ENCODE results near the gene FAM3D. TPM values are rescaled to one million over a fixed set of nuclear protein-coding genes. Genes with fewer than 3 reads are reported as not detected.
"Not testable (repeated sequence)": the region's sequence is repeated elsewhere in the genome, so short reads cannot be mapped to it uniquely, and the experiment has no call there.

The FAM3D gene
- total RNA-seq, 1 donor from 2014 or later, result not detected

DNA sequence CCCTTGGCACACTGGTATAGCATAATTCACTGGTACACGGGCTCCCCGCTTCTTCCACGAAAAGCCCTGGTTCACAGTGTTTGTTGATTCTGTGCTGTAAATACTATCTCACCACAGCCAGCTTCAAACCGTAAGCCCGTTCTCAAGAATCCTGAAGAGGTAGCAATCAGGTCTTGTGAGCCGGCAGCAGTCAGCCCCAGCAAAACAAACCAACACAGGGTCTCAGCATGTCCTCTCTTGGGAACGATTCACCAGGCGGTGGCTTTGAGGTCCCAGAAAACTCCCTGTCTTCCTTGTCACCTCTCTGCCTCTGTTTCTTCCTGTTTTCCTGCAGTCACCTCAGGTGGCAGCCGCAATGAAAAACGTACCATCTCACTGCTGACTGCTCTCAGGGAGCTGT lies 19.1 kb upstream of the FAM3D start:
- intact Hi-C loops (cut with micrococcal nuclease), result no loop called here

DNA sequence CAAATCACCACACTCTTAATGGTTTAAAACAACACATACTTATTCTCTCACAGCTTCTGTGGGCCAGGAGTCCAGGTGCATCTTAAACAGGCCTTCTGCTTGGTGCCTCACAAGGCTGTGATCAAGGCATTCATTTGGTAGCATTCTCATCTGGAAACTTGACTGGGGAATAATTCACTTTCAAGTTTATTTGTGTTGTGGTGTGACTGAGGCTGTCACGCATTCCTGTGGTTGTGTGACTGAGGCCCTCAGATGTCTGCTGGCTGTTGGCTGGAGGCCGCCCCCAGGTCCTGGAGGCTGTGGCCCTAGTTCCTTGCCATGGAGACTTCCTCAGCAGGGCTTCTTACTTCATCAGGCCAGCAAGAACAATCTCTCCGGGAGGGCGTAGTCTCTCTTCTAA lies 16.9 kb upstream of the FAM3D start:
- intact Hi-C loops (cut with micrococcal nuclease), result no loop called here

DNA sequence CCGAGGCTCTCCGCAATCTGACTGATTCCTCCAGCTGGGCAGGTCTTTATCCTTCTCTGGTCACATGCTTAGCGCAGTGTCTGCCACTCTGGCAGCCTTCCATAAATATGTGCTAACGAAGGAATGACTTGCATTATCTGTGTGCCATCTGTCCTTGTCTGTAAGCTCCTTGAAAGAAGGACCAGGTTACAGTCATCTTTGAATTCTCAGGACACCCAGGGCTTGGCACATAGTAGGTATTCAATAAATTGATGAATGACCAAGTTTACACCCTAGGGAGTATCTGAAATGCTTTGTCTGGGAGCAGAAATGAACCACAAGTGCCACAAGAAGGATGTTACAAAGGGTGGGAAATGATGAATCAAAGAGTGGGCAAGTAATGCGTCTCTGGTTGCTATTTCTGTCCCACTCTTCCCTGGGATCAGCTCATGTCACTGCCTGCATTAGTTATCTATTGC lies 16.5 kb upstream of the FAM3D start:
- intact Hi-C loops (cut with micrococcal nuclease), result no loop called here

DNA sequence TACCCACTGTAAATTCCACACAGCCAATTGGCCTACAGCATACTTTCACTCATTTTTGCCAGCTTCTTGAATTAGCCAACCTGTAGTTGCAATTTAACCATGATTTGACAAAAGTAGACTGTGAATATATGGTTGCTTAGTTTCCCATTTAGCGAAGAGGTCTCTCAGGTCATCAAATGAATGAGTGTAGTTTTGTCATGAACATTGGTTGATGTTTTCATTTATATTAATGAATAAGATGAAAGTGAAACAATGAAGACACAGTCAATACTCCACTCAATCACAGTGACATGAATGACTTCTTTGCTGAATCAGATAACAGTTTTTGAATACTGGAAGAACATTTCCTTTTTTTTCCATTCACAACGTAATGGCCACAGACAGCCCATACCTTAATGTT lies 15.3 kb upstream of the FAM3D start:
- intact Hi-C loops (cut with micrococcal nuclease), result no loop called here

DNA sequence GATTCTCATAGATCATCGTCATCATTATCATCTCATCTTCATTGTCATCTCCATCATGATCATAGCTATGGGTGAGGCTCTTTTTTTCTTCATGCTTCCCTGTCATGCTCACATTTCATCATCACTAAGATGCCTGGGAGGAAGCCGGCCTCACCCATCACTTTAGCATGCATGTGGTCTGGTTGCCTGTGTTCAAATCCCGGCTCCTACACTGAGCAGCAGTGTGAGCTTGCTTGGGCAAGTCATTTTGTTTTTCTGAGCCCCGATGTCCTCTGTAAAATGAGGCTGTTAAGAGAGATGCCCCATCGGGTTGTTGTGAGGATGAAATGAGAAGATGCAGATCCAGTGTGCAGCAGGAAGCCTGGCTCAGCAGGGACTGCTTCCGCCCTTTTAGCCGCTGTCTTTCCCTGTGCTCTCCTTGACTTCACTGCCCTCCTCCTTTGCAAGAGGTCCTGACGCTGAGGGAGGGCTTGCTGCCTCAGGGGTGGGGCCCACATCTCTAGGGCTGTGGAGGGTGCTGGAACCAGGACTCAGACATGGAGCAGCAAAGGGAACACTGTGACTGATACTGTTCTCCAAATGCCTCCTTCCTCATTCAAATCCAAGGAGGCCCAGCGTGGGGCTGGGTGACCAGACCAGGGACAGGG lies 14.4 kb upstream of the FAM3D start:
- intact Hi-C loops (cut with micrococcal nuclease), result no loop called here

DNA sequence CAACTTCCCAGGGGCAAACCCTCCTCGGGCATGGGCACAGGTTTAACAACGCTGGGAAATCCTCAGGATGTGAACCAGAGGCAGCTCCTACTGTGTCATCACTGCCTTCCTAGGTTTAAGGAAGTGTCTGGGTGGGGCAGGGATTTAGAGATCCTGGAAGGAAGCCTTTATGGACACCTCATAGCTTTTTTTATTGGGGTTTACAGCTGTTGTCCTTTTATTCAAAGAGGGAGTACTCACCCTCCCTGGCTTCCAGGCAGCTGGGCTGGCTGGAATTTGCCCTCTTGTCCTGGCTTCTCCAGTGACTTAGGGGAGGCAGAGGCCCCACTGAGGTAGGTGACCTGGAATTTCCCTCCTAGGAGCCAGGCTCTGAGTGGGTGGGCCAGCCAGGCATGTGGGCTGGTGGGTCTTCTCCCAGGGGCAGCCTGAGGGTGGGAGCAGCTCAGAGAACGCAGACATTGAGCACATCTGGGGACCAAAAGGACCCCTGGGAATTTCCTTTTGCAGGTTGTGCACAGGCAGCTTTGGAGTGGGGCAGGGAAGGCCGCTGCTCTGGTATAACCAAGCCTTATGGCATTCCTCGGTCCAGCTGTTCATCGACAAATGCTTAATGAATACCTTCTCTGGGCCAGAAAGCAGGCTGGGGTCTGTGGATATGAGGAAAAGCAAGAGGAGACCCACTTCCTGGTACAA lies 13.5 kb upstream of the FAM3D start:
- intact Hi-C loops (cut with micrococcal nuclease), result no loop called here

DNA sequence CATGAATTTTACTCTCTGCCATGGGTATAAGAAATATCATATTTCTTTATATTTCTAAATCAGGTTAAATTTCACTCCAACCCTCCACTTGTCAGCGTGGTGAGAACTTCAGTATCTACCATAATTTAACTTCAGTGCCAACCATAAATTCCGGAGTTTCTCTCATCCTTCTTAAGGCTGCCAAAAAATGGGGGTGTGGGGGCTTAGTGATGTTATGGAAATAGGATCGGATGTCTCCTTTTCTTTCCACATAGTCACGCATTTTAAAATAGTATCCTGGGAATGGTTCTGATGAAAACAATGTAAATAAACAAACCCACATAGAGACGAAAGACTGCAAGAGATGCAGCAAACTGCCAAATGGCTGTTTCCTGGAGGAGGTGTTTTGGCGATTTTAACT lies 12.9 kb upstream of the FAM3D start:
- intact Hi-C loops (cut with micrococcal nuclease), result no loop called here

DNA sequence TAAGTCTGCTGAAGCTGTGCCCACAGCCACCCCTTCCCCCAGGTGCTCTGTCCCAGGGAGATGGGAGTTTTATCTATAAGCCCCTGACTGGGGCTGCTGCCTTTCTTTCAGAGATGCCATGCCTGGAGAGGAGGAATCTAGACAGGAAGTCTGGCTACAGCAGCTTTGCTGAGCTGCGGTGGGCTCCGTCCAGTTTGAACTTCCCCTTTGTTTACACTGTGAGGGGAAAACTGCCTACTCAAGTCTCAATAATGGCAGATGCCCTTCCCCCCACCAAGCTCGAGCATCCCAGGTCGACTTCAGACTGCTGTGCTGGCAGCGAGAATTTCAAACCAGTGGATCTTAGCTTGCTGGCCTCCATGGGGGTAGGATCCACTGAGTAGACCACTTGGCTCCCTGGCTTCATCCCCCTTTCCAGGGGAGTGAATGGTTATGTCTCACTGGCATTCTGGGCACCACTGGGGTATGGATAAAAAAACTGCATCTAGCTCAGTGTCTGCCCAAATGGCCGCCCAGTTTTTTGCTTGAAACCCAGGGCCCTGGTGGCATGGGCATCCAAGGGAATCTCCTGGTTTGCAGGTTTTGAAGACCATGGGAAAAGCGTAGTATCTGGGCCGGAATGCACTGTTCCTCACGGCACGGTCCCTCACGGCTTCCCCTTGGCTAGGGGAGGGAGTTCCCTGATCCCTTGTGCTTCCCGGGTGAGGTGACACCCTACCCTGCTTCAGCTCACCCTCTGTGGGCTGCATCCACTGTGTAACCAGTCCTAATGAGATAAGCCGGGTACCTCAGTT lies 11.8 kb upstream of the FAM3D start:
- intact Hi-C loops (cut with micrococcal nuclease), result not testable (repeated sequence)

DNA sequence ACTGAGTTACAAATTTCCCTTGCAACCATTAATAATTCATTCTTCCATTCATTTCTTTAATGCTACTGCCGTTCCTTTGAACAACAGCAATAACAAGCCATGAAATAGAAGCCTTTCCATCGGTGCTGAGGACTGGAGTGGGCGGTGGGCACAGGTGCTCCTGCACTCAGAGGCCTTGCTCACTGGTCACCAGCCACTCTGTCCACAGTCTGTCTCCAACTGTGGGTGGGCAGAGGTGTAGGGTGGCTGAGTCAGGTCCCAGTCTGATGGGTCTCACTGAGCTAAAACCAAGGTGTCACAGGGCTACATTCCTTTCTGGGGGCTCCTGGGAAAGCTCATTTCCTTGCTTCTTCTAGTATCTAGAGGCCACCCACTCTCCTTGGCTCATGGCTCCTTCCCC lies 6.3 kb upstream of the FAM3D start:
- intact Hi-C loops (cut with micrococcal nuclease), result no loop called here

DNA sequence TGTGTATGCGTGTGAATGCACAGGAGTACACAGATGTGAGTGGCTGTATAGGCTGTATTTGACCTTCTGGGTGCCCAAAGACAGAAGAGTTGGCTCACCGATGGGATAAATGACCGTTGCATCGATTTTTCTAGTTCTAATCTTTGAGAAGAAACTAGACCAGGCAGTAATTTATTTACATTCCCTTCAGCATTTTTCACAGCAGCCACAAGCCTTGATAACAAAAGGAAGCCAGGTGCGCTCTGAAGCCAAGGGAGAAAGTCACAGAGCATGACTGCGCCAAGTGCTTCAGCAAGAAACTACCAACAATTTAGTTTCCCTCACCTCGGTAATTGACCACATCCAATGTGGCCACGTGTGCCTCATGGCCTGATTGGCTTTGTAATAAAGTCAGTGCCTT lies 5.9 kb upstream of the FAM3D start:
- intact Hi-C loops (cut with micrococcal nuclease), result no loop called here

DNA sequence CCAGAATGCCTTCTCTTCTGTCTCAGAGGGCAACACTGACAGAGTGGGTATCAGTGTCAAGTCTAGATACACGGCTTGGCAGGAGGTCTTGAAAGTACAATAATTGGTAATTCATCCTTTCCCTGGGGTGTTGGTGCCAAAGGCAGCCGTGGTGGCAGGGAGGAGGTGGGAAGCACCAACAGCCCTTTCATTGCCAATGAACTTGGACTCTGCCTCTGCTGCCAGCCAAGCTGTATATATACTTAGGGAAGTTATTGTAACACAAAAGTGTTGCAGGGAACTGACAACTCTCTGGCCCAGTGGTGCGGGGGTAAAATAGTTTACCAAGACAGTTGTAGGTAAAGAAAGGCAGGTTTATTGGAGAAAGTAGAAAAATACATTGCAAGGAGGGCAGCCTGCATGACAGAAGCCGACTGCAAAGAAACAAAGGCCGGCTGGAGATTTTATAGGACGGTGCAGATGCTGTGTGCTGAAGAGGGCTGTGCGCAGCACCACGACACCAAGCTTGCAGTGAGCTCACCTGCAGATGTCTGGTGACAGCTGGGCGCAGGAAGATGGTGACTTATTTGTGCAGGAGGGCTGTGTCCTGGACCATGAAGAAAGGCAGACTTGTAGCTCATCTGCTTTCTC lies 4.0 kb upstream of the FAM3D start:
- intact Hi-C loops (cut with micrococcal nuclease), result no loop called here

DNA sequence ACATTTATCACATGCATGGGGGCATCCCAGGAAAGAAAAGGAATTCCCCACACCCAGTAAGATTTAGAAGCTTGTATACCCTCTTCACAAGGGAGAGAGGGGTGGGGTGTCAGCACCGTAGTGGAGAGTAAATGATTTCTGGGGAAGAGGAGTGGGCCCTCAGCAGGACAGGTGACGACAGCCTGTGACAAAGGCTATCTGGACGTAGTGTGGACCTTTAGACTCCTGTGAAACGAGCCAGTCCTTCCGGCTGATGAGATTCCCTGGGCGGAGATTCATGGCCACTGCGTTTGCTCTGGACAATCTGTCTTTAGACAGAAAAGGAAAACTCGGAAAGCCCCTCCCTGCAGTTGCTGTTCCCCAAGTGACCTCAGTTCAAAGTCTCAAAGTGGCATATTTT lies 1.7 kb upstream of the FAM3D start:
- intact Hi-C loops (cut with micrococcal nuclease), result no loop called here

DNA sequence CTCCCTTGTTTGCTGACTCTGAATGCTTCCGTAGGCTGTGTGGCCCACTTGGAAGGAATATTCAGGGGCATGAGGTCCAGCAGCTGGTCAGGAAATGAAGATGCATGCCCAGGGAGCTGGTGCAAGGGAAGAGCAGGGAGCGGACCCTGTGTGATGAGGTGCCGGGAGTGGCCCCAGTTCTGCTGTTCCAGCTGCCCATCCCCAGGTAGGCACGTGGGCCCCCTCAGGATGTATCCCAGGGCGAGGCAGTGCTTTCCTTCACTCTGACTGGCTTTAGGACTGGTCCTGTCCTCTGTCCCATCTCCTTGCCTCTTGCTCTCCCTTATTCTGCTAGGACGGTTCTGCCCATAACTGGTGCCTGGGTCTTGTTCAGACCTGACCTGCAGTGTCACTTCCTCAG lies 1.1 kb upstream of the FAM3D start:
- intact Hi-C loops (cut with micrococcal nuclease), result no loop called here

DNA sequence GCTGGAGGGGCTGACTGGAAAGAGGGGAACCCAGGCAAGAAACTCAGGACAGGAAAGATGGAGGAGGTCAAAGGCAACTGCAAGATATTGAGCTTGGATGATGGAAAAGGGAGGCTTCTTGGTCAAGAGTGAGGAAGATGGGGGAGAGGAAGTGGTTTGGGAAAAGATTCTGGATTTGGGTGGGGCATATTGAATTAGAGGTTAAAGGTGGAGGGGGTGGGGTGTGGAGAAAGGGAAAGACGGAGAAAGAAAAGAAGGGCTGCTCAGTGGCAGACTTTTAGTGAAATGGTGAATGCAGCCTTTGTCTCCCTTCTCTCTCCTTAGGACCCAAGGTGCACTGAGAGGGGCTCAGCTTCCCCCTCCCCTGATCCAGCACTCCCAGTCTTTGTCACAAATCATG lies 655 bp upstream of the FAM3D start:
- intact Hi-C loops (cut with micrococcal nuclease), result no loop called here

DNA sequence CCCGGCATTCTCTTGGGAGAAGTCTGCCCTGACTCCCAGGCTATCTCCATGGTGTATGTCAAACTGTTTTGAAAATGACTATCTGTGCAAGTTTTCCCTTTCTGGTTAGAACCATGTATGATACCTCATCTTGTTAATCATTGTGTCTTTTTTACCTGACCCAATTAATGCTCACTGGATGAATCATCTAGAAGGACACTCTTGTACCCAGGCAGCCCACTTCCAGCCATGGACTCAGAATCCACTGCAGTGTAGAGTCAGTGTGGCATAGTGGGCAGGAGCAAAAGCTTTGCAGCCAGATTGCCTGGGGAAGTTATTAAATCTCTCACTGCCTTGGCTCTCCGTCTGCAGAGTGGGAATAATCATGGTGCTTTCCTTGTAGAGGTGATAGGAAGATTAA lies 1.2 kb downstream of the FAM3D start:
- intact Hi-C loops (cut with micrococcal nuclease), result no loop called here

DNA sequence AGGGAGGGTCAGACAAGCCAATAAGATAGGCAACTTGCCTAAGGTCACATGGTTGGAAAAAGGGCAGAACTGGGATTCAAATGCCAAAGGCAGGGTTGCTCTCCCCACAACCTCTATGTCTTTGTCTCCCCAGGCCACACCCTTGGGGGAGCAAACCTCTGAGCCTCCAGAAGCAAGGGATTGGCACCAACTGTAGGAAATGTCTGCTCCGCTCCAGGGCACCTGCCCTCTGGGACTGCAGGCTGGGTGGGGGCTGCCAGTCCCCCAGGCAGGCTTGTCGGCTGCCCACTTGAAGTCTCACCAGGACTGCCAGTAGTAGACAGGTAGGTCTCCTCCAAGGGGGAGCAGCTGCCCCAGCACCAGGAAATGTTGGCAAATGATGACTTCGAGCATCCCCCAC lies 2.0 kb downstream of the FAM3D start:
- intact Hi-C loops (cut with micrococcal nuclease), result no loop called here

DNA sequence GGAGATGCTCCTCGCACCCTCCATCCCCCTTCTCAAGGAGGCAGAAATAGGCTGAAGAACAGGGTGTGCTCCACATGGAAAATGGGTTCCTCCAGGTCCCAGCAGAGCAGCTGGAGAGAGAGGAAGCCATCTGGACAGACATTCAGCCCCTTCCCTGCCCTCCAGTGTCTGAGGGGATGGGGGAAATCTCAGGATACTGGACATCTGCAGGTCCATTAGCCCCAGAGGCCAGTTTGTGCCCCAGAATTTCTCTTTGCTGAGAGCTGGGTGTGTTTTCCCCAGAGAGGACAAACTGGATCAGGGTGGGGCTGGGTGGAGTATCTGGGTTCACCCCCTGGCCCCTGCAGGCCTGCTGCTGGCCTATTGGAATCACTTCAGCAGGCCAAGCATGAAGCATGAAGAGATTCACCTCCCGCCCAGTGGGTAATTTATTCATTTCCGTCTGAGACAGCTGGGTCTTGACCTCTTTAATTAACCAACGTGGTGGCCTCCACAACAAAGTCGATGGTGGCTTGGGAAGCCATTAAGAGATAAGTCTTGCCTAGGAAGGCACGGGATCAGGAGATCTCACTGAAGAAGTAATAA lies 4.6 kb downstream of the FAM3D start:
- intact Hi-C loops (cut with micrococcal nuclease), result no loop called here

DNA sequence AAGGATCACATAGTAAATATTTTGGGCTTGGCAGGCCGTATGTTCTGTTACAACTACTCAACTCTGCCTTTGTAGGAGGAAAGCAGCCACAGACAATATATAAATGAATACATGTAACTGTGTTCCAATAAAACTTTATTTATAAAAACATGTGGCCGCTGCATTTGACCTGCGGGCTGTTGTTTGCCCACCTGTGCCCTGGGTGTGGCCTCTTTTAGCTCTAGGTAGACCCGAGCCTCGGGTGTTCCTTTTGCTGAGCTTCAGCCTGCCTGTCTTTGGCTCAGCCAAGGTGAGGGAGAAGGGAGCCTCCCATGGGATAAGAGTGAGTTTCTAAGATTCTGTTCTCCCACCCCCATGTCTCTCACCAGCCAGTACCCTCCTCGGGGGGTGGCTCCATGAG lies 5.6 kb downstream of the FAM3D start:
- intact Hi-C loops (cut with micrococcal nuclease), result no loop called here

DNA sequence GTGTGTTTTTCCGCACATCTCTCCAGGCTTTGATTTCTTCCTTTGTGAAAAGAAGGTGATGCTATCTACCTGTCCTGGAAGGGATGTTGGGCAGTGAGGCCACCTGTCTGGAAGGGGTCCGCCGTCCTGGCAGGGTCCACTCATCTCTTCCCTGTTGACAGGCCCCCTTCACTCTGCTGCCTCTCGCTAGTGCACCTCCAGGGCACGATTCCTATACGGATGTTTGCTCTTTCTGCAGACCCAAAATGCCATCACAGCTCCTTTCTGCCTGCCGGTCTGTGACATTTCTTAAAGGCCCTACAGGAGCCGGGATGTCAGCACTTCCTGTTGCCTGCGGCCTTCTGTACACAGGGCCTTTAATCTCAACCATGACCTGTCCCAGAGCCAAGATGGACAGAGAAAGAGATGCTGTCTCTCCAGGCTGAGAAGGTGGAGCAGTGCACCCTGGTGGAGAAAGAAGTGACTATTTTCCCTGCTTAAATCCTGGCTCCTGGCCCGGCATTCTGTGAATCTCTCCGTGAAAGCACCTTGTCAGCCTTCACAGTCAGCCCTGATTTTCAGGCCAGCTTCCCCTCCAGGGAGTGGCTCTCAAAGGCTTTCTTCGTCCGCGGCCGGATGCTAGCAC lies 7.4 kb downstream of the FAM3D start:
- intact Hi-C loops (cut with micrococcal nuclease), result no loop called here

DNA sequence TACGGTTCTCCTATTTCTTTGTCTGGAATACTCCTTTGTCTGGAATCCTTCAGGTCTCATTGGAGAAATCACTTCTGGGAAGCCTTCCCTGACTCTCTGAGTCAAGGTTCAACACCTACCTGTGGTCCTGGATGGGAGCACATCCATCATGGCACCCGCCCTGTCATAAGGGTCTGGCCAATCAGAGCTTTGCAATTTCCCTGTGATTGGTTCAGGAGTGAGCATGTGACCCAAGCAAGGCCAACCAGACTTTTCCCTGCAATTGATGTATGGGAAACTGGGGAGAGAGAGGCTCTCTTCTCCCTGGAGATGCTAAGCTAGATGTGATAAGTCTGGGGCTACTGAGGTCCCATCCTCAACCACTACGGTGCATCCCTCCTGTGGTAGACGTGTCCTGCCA lies 8.1 kb downstream of the FAM3D start:
- intact Hi-C loops (cut with micrococcal nuclease), result no loop called here

DNA sequence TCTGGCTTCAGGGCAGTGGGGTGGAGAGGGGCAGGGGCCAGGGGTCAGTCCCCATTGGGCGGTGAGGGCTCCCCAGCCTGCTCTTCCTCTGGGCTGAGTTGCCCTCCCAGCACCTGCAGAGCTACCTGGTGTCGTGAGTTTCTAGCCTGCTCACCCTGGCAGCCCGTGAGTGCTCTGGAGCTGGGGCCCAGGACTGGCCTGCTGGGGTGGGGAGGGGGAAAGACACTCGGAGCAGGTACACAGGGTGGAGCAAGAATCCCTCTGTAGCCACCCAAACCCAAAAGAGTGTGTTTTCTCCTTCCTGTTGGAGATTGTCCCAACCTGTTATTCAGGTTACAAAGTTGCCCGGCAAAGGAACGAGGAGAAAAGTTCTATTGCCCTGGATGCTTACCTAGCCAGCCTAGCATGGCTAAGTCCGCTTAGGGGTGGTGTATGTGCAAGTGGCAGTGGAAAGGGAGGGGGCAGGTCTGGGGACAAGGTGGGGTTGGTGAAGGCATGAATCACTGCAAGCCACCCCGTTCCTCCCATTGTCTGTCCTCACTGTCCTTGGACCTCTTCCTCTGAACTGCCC lies 8.9 kb downstream of the FAM3D start:
- intact Hi-C loops (cut with micrococcal nuclease), result no loop called here

All from T-helper 1 cell treated with Interleukin-12 subunit alpha and Interleukin-12 subunit beta and Interleukin-4 antibody, amounts not matched to agents 30 ng/mL and 1 ng/mL, for 36 hours (primary cell).